Suppressor macrophage (primary cell): ENCODE data around the gene HIBCH.
"Not testable (repeated sequence)": the region's sequence is repeated elsewhere in the genome, so short reads cannot be mapped to it uniquely, and the experiment has no call there.

ENCODE experiments used
- DNase-seq, 4 experiments: peaks; one replicate each; pipeline ENCODE4 v3.0.0-alpha.2; 2020 to 2022

Gene HIBCH

DNA sequence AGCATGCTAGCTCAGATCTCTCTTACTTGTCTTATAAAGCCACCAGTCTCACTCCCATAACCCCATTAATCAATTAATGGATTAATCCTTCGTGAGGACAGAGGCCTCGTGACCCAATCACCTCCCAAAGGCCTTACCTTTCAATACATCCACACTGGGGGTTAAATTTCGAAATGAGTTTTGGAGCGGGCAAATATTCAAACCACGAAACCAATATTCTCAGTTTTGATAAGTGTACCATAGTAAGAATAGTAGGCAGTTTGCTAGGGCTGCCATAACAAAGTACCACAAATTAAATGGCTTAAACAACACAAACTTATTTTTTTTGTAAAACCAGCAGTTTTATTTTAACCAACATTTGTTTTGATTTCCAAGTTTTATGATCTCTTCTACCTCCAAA is 15.2 kb downstream of the HIBCH start:
- DNase-seq: no peak

DNA sequence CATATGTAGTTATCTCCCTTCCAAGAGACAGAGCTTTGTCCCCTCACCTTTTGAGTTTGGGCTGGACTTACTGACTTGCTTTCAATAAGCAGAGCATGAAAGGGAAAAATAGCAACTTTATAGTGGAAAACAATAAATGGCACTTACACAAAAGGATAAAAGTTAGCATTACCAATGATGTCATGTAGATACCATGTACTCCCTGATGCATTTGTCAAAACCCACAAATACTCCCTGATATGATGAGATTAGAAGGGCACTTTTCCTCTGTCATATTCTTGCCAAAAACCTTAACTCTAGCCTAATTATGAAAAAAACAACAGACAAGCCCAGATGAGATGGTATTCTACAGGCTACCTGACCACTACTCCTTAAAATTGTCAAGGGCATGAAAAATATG is 16.0 kb downstream of the HIBCH start:
- DNase-seq: no peak

- no peak for DNase-seq
Observed at GRCh38 chr2:190302052-190302451, 17.6 kb downstream of the HIBCH start.

- DNase-seq: no peak
Observed at GRCh38 chr2:190301032-190301431, 18.6 kb downstream of the HIBCH start.

DNA sequence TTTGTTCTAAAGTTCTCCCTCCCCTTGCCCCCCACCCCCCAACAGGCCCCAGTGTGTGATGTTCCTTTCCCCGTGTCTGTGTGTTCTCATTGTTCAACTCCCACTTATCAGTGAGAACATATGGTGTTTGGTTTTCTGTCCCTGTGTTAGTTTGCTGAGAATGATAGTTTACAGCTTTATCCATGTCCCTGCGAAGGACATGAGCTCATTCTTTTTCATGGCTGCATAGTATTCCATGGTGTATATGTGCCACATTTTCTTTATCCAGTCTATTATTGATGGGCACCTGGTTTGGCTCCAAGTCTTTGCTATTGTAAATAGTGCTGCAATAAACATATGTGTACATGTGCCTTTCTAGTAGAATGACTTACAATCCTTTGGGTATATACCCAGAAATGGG is 21.7 kb downstream of the HIBCH start:
- not testable (repeated sequence) for DNase-seq

GRCh38 chr2:190283783-190284182 is 35.8 kb downstream of the HIBCH start:
- no peak for DNase-seq

- no peak for DNase-seq
Observed at GRCh38 chr2:190280565-190281350, 38.9 kb downstream of the HIBCH start.

- DNase-seq: not testable (repeated sequence)
Observed at GRCh38 chr2:190279256-190280134, 40.1 kb downstream of the HIBCH start.

- DNase-seq: peak; percentile 38 to 63 (median 56)
Observed at GRCh38 chr2:190277234-190278112, 42.2 kb downstream of the HIBCH start.

GRCh38 chr2:190272457-190272842 is 47.2 kb downstream of the HIBCH start:
- DNase-seq: no peak

GRCh38 chr2:190271783-190272456 is 47.7 kb downstream of the HIBCH start:
- no peak for DNase-seq

DNA sequence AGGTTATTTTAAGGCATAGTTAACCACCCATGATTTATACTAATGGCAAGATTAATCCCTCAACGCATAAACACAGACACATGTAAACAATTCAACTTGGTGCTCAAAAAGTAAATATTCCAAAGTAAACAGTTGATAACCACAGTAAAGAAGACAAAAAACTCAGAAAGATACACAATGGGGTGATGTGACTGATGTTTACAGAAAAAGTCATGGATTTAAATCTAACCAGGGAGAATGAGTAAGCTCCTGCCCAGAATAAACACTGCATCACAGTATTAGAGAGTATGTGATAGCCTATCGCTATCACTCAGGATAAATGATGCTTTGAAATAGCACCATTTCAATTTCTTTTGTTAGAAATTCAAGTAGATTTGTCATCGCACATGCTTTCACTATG is 49.3 kb downstream of the HIBCH start:
- DNase-seq: no peak

GRCh38 chr2:190269699-190270098 is 49.9 kb downstream of the HIBCH start:
- DNase-seq: not testable (repeated sequence)

DNA sequence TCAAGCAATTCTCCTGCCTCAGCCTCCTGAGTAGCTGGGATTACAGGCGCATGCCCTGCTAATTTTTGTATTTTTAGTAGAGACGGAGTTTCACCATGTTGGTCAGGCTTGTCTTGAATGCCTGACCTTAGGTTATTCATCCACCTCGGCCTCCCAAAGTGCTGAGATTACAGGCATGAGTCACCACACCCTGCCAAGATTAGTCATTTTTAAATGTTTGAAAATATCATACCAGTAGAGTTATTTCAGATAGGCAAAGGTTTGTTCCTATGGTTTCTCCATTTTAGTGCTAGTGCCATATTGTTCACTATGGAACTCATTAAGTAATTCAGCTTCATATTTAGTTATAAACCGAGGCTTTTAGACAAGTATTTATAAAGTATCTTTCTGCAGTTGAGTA is 52.3 kb downstream of the HIBCH start:
- DNase-seq: peak in 1 of 4 experiments; percentile 4

- no peak for DNase-seq
Observed at GRCh38 chr2:190266314-190266713, 53.3 kb downstream of the HIBCH start.

DNA sequence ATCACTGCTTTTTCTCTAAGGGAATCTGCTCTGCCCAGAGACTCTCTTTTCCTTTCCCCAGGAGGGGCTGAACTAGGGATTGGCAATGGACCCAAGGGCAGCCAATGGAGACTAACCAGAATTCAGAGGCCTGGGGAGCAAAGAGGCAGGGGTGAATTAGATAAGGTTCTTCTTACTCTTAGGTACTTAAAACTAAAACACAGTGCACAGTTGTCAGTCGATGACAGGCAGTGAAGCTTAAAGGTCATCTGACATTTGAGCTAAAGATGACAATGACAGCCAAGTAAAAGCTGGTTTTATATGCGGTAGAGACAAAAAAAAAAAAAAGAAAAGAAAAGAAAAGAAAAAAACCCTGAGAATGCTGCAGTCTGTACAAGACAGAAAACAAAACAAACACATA is 57.8 kb downstream of the HIBCH start:
- no peak for DNase-seq

DNA sequence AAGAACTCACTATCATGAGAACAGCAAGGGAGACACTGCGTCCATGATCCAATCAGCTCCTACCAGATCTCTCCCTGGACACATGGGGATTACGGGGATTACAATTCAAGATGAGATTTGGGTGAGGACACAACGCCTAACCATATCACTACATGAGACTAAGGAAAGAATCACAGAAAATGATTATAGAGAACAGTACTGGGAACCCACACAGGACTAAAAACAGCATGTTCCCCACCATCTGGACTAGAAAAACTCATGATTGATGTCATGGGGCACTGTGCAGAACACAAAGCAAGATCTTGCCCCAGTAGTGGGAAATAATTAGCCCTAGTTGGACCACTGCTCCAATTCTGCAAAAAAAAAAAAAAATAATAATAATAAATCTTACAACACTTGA is 63.5 kb downstream of the HIBCH start:
- no peak for DNase-seq

DNA sequence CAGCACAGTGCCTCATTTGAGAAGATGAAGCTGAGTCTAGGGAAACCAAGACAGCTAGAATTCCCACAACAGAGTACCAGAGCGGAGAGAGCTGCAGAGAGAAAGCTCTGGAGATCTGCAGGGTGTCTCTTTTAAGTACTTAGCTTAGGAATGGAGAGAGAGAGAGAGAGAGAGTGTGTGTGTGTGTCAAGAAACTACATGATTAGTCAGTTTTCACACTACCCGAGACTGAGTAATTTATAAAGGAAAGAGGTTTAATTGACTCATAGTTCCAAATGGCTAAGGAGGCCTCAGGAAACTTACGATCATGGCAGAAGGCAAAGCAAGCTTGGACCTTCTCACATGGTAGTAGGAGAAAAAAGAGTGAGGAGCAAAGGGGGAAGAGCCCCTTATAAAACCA is 64.0 kb downstream of the HIBCH start:
- DNase-seq: no peak

DNA sequence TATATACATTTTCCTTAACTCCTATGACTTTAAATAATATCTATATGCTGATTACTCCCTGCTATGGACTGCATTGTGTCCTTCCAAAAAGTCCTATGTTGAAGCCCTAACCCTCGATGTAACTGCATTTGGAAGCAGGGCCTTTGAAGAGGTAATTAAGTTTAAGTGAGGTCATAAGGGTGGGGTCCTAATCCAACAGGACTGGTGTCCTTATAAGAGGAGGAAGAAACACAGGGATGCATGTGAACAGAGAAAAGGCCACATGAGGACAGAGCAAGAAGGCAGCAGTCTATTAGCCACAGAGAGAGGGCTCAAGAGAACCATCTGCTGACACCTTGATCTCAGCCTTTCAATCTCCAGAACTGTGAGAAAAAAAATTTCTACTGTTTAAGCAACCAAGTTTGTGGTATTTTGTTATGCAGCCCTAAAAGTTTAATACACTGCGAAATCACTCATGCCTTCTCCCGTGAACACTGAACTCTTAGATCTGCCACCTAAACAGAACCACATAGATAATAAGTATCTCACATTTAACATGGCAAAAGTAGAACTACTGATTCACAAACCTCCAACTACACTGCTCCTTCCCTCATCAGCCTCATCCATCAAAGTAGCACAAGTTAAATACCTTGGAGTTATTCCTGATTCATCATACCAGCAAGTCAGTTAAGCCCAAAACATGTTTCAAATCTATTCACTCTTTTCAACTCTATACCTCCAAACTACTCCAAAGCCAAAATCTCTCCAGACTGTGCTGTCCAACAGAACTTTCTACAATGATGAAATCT is 65.4 kb downstream of the HIBCH start:
- DNase-seq: no peak

GRCh38 chr2:190250421-190250820 is 69.2 kb downstream of the HIBCH start:
- no peak for DNase-seq

GRCh38 chr2:190235551-190236075 is 84.0 kb downstream of the HIBCH start:
- no peak for DNase-seq
